B cell (primary cell): ENCODE measurements around the gene NUP93.

Source experiments
- CTCF ChIP-seq: fragments of 200-600 bp; IDR thresholded peaks from one replicate; pipeline ENCODE4 v1.8.0; 2022; ENCODE audit warnings: antibody characterized with exemption, mild to moderate bottlenecking
- EZH2 ChIP-seq: IDR thresholded peaks from 2 replicates; pipeline ENCODE4 v1.6.1; 2012; ENCODE audit warnings: borderline replicate concordance, low read depth, mild to moderate bottlenecking, moderate library complexity, low read length; ENCODE audit not compliant: insufficient read depth, poor library complexity, severe bottlenecking

DNA sequence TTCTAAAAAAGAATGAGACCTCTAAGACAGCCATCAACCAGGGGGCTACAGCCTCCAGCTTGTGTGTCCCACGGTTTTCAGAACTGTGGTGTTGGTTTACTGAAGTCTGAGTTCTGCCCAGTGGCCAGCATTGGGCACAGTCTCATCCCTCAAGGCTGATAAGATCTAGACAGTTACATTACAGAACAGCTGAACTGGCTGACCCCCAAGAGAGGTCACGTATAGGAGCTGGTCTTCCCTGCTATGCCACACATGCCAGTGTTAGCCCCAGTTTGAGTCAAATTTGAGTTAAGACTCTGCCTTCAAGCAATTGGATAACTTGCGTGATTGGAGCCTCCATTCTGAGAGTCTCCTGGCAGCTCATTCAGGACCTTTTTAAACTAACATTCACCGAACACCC lies 14.8 kb upstream of the NUP93 start:
- TF ChIP-seq EZH2 (no peak), CTCF (no peak)
